T1000 (cell line): ENCODE measurements around the gene CADPS2.

Experiments used
- DNase-seq: peaks from one replicate; lab custom pipeline; 2025; ENCODE audit warnings: mixed read lengths; lab: John Stamatoyannopoulos, UW

The CADPS2 gene

GRCh38 chr7:122528879-122529481 is 357.3 kb downstream of the CADPS2 start:
- no peak for DNase-seq

- DNase-seq, result no peak
Observed at GRCh38 chr7:122525355-122525754, 360.9 kb downstream of the CADPS2 start.

GRCh38 chr7:122521767-122522166 is 364.5 kb downstream of the CADPS2 start:
- DNase-seq, result no peak

GRCh38 chr7:122520971-122521555 is 365.2 kb downstream of the CADPS2 start:
- no peak for DNase-seq

GRCh38 chr7:122518488-122518887 is 367.8 kb downstream of the CADPS2 start:
- no peak for DNase-seq

GRCh38 chr7:122517576-122517975 is 368.7 kb downstream of the CADPS2 start:
- DNase-seq, result no peak

GRCh38 chr7:122515404-122515803 is 370.9 kb downstream of the CADPS2 start:
- DNase-seq, result no peak

GRCh38 chr7:122511268-122511667 is 375.0 kb downstream of the CADPS2 start:
- no peak for DNase-seq

- DNase-seq, result no peak
Observed at GRCh38 chr7:122507591-122507990, 378.7 kb downstream of the CADPS2 start.

GRCh38 chr7:122492007-122492406 is 394.3 kb downstream of the CADPS2 start:
- no peak for DNase-seq

GRCh38 chr7:122488241-122488640 is 398.0 kb downstream of the CADPS2 start:
- DNase-seq, result no peak

GRCh38 chr7:122487131-122487530 is 399.1 kb downstream of the CADPS2 start:
- DNase-seq, result no peak

- no peak for DNase-seq
Observed at GRCh38 chr7:122485856-122486255, 400.4 kb downstream of the CADPS2 start.

- no peak for DNase-seq
Observed at GRCh38 chr7:122482212-122482611, 404.0 kb downstream of the CADPS2 start.

GRCh38 chr7:122470859-122471258 is 415.4 kb downstream of the CADPS2 start:
- DNase-seq, result no peak

- DNase-seq, result no peak
Observed at GRCh38 chr7:122468945-122469344, 417.3 kb downstream of the CADPS2 start.

- DNase-seq, result no peak
Observed at GRCh38 chr7:122467661-122468449, 418.4 kb downstream of the CADPS2 start.

- no peak for DNase-seq
Observed at GRCh38 chr7:122465296-122465695, 421.0 kb downstream of the CADPS2 start.

- no peak for DNase-seq
Observed at GRCh38 chr7:122463631-122464030, 422.6 kb downstream of the CADPS2 start.

GRCh38 chr7:122460936-122461335 is 425.3 kb downstream of the CADPS2 start:
- no peak for DNase-seq

- DNase-seq, result no peak
Observed at GRCh38 chr7:122457969-122458368, 428.3 kb downstream of the CADPS2 start.

- DNase-seq, result no peak
Observed at GRCh38 chr7:122457325-122457724, 428.9 kb downstream of the CADPS2 start.

GRCh38 chr7:122454776-122455507 is 431.3 kb downstream of the CADPS2 start:
- no peak for DNase-seq
